NCI-H226 (cell line): Measurements from ENCODE around the gene THTPA.

Experiments
- DNase-seq: peaks from one replicate; pipeline ENCODE4 v3.0.0-alpha.2; 2015

THTPA gene

GRCh38 chr14:23551266-23552028 is 4.6 kb upstream of the THTPA start, which contains the start of gene ZFHX2:
Gene ZFHX2 (minus strand): TSS chr14:23551765. CDS start chr14:23535325, 16,440 bp downstream.
- peak; percentile 26 for DNase-seq

- DNase-seq, result no peak
Measured at GRCh38 chr14:23555533-23555881, 564 bp upstream of the THTPA start.

- no peak for DNase-seq
Measured at GRCh38 chr14:23556700-23557440, 799 bp downstream of the THTPA start.

- no peak for DNase-seq
Measured at GRCh38 chr14:23557521-23557920, 1.4 kb downstream of the THTPA start.

GRCh38 chr14:23557946-23558345 is 1.9 kb downstream of the THTPA start:
- DNase-seq, result no peak

GRCh38 chr14:23558346-23559009 is 2.4 kb downstream of the THTPA start:
- DNase-seq, result no peak

- DNase-seq, result no peak
Measured at GRCh38 chr14:23559010-23559925, 3.2 kb downstream of the THTPA start.

- no peak for DNase-seq
Measured at GRCh38 chr14:23559926-23560520, 4.0 kb downstream of the THTPA start.

GRCh38 chr14:23561259-23561658 is 5.2 kb downstream of the THTPA start:
- DNase-seq, result no peak

GRCh38 chr14:23561873-23562821 is 6.1 kb downstream of the THTPA start:
- DNase-seq, result no peak

GRCh38 chr14:23562822-23563472 is 6.9 kb downstream of the THTPA start:
- DNase-seq, result no peak

GRCh38 chr14:23563473-23564180 is 7.6 kb downstream of the THTPA start:
- no peak for DNase-seq

- DNase-seq, result no peak
Measured at GRCh38 chr14:23564181-23564812, 8.2 kb downstream of the THTPA start.

- no peak for DNase-seq
Measured at GRCh38 chr14:23564876-23565275, 8.8 kb downstream of the THTPA start.

- no peak for DNase-seq
Measured at GRCh38 chr14:23565626-23566025, 9.6 kb downstream of the THTPA start.

GRCh38 chr14:23566112-23566777 is 10.2 kb downstream of the THTPA start:
- no peak for DNase-seq

- DNase-seq, result peak; percentile 28
Measured at GRCh38 chr14:23566778-23567185, 10.7 kb downstream of the THTPA start.

- peak; percentile 89 for DNase-seq
Measured at GRCh38 chr14:23567186-23568020, 11.3 kb downstream of the THTPA start, which contains the start of gene AP1G2. Gene AP1G2 (minus strand): TSS chr14:23567791. CDS start chr14:23567314, 477 bp downstream.
